ENCODE results near the gene CNPY1.

Gene CNPY1

GRCh38 chr7:155464948-155465739 is 81.2 kb downstream of the CNPY1 start:
- no peak for DNase-seq

- no peak for DNase-seq
These were observed 82.2 kb downstream of the CNPY1 start for GRCh38 chr7:155464183-155464582.

- DNase-seq, result no peak
These were observed 83.1 kb downstream of the CNPY1 start for GRCh38 chr7:155463114-155463811.

GRCh38 chr7:155462163-155462735 is 84.1 kb downstream of the CNPY1 start:
- no peak for DNase-seq

- no peak for DNase-seq
These were observed 84.7 kb downstream of the CNPY1 start for GRCh38 chr7:155461631-155462030.

- no peak for DNase-seq
These were observed 85.3 kb downstream of the CNPY1 start for GRCh38 chr7:155460926-155461613.

GRCh38 chr7:155459700-155460461 is 86.5 kb downstream of the CNPY1 start:
- no peak for DNase-seq

GRCh38 chr7:155458878-155459699 is 87.3 kb downstream of the CNPY1 start:
- DNase-seq, result no peak

- DNase-seq, result no peak
These were observed 88.1 kb downstream of the CNPY1 start, which contains the start of gene EN2 for GRCh38 chr7:155458111-155458877. Gene EN2, plus strand, starts transcription at chr7:155458129. Its CDS starts 249 bp downstream, at chr7:155458378.

GRCh38 chr7:155457544-155458110 is 88.7 kb downstream of the CNPY1 start:
- DNase-seq, result no peak

GRCh38 chr7:155456738-155457543 is 89.4 kb downstream of the CNPY1 start:
- peak; percentile 68 for DNase-seq

GRCh38 chr7:155455776-155456737 is 90.3 kb downstream of the CNPY1 start:
- no peak for DNase-seq

- DNase-seq, result no peak
These were observed 91.1 kb downstream of the CNPY1 start for GRCh38 chr7:155455132-155455693.

GRCh38 chr7:155454183-155455112 is 91.9 kb downstream of the CNPY1 start:
- DNase-seq, result no peak

- DNase-seq, result no peak
These were observed 92.8 kb downstream of the CNPY1 start for GRCh38 chr7:155453296-155454182.

Measured in activated effector memory CD4-positive, alpha-beta T cell treated with anti-CD3 and anti-CD28 coated beads, Interleukin-2, amount 50 U/mL, for 16 hours (primary cell).